IMR-90 (cell line): ENCODE results near the gene DNAJC11. TPM values are rescaled to one million over a fixed set of nuclear protein-coding genes. Genes with fewer than 3 reads are reported as not detected.

ENCODE experiments used
- ATAC-seq: fragments of 200-7000 bp; cut with Tn5 transposase; 2 replicates; pipeline ENCODE4 v1.9.1; 2020; ENCODE audit warnings: low read depth, mild to moderate bottlenecking, moderate library complexity
- BruUV-seq: library from RNA; stranded (reverse); fragments of 400-500 nt; replicated peaks from 2 replicates; lab custom pipeline; 2021; lab: Mats Ljungman, UMichigan
- CTCF ChIA-PET: fragments of 300-600 bp; formaldehyde crosslinking; extraction: SDS; loops from one replicate; lab custom pipeline; 2021; ENCODE audit warnings: antibody characterized with exemption; lab: Yijun Ruan, JAX
- POLR2A ChIA-PET: fragments of 300-600 bp; sonication (Branson Sonifier 250); formaldehyde crosslinking; loops from one replicate; lab custom pipeline; 2022; ENCODE audit warnings: antibody characterized with exemption; ENCODE audit not compliant: unreplicated experiment; lab: Charles Lee
- DNase-seq: peaks from one replicate; pipeline ENCODE4 v3.0.0; 2013
- H2AFZ ChIP-seq: replicated peaks from 2 replicates; pipeline ENCODE3; 2013; ENCODE audit warnings: low read length, mild to moderate bottlenecking; ENCODE audit not compliant: poor library complexity
- H2AK5ac ChIP-seq: 2 replicates; pipeline ENCODE4 v1.6.1; 2013; ENCODE audit warnings: low read depth, low read length, inconsistent platforms
- H2AK9ac ChIP-seq: replicated peaks from 2 replicates; pipeline ENCODE3; 2013; ENCODE audit warnings: mild to moderate bottlenecking, low read depth, low read length, moderate library complexity; ENCODE audit not compliant: poor library complexity
- H2BK120ac ChIP-seq: 2 replicates; pipeline ENCODE4 v1.6.1; 2013; ENCODE audit warnings: low read depth, low read length, inconsistent platforms
- H2BK15ac ChIP-seq: 3 replicates; pipeline ENCODE4 v1.6.1; 2013; ENCODE audit warnings: low read depth, low read length, inconsistent platforms
- H2BK20ac ChIP-seq: 2 replicates; pipeline ENCODE4 v1.6.1; 2013; ENCODE audit warnings: low read depth, mild to moderate bottlenecking, inconsistent platforms, low read length, moderate library complexity
- H2BK5ac ChIP-seq: 2 replicates; pipeline ENCODE4 v1.6.1; 2013; ENCODE audit warnings: mild to moderate bottlenecking, low read depth, low read length, inconsistent platforms; ENCODE audit not compliant: poor library complexity, severe bottlenecking
- H3K14ac ChIP-seq: replicated peaks from 2 replicates; pipeline ENCODE4 v1.6.1; 2013; ENCODE audit warnings: low read depth, low read length, inconsistent platforms
- H3K18ac ChIP-seq: 2 replicates; pipeline ENCODE4 v1.6.1; 2013; ENCODE audit warnings: low read depth, low read length, control low read depth
- H3K23ac ChIP-seq: 2 replicates; pipeline ENCODE4 v1.6.1; 2013; ENCODE audit warnings: low read depth, low read length, inconsistent platforms
- H3K27ac ChIP-seq: 2 replicates; pipeline ENCODE4 v1.5.1; 2013; ENCODE audit warnings: mild to moderate bottlenecking, control low read depth, low read length; ENCODE audit not compliant: insufficient read depth
- H3K27me3 ChIP-seq: 2 replicates; pipeline ENCODE4 v1.6.1; 2013; ENCODE audit warnings: low read length; ENCODE audit not compliant: control insufficient read depth, insufficient read depth
- H3K36me3 ChIP-seq: 2 replicates; pipeline ENCODE4 v1.6.1; 2013; ENCODE audit warnings: low read length, mixed read lengths; ENCODE audit not compliant: control insufficient read depth, insufficient read depth
- H3K4ac ChIP-seq: 2 replicates; pipeline ENCODE4 v1.6.1; 2013; ENCODE audit warnings: low read depth, low read length, inconsistent platforms
- H3K4me1 ChIP-seq: 2 replicates; pipeline ENCODE4 v1.6.1; 2013; ENCODE audit warnings: low read length, mixed read lengths; ENCODE audit not compliant: control insufficient read depth, insufficient read depth
- H3K4me2 ChIP-seq: 2 replicates; pipeline ENCODE4 v1.6.1; 2013; ENCODE audit warnings: low read depth, mild to moderate bottlenecking, control low read depth, low read length, moderate library complexity
- H3K4me3 ChIP-seq: 2 replicates; pipeline ENCODE4 v1.5.1; 2013; ENCODE audit warnings: low read depth, mild to moderate bottlenecking, control low read depth, low read length, moderate library complexity; ENCODE audit not compliant: insufficient read depth
- H3K56ac ChIP-seq: 2 replicates; pipeline ENCODE4 v1.6.1; 2013; ENCODE audit warnings: low read length, inconsistent platforms; ENCODE audit not compliant: insufficient read depth; ENCODE audit errors: extremely low read depth
- H3K79me1 ChIP-seq, 2 experiments: 2 replicates each; pipeline ENCODE4 v1.6.1; 2013; ENCODE audit warnings: low read length in 2 of 2, inconsistent platforms in 1 of 2, low read depth in 1 of 2
- H3K9ac ChIP-seq: 2 replicates; pipeline ENCODE4 v1.6.1; 2013; ENCODE audit warnings: low read depth, low read length, control low read depth
- H3K9me1 ChIP-seq: 2 replicates; pipeline ENCODE4 v1.6.1; 2013; ENCODE audit warnings: low read length, inconsistent platforms; ENCODE audit not compliant: insufficient read depth
- H3K9me3 ChIP-seq: 2 replicates; pipeline ENCODE4 v1.6.1; 2013; ENCODE audit warnings: low read length; ENCODE audit not compliant: control insufficient read depth, insufficient read depth
- H4K20me1 ChIP-seq: 2 replicates; pipeline ENCODE4 v1.6.1; 2013; ENCODE audit warnings: low read length, inconsistent platforms; ENCODE audit not compliant: insufficient read depth
- H4K5ac ChIP-seq: 2 replicates; pipeline ENCODE4 v1.6.1; 2013; ENCODE audit warnings: mild to moderate bottlenecking, low read depth, low read length, control low read depth
- H4K8ac ChIP-seq, 2 experiments: 2 replicates each; pipeline ENCODE4 v1.6.1; 2013; ENCODE audit warnings: low read depth in 2 of 2, low read length in 2 of 2, control low read depth in 1 of 2, inconsistent platforms in 1 of 2
- H4K91ac ChIP-seq: 2 replicates; pipeline ENCODE4 v1.6.1; 2013; ENCODE audit warnings: low read depth, low read length, inconsistent platforms; ENCODE audit not compliant: insufficient read depth
- NFE2L2 ChIP-seq: fragments of 150-350 bp; IDR thresholded peaks from 2 replicates; pipeline ENCODE4 v1.6.1; 2016; ENCODE audit warnings: low read depth, mild to moderate bottlenecking, low read length
- USF2 ChIP-seq: fragments of 150-350 bp; IDR thresholded peaks from 2 replicates; pipeline ENCODE4 v1.6.1; 2017; ENCODE audit warnings: mild to moderate bottlenecking, antibody characterized with exemption, low read length, low read depth
- WGBS, 2 experiments: methylation state at CpG; one replicate each; pipeline versions ENCODE4 v1.1.5 to v1.1.7; 2013; ENCODE audit warnings: missing lambda C conversion rate in 2 of 2; ENCODE audit not compliant: insufficient read length in 1 of 2; ENCODE audit errors: extremely low coverage in 2 of 2; 5-methylcytosine and 5-hydroxymethylcytosine counted together
- dilution Hi-C: fragments of 300-500 bp; cut with HindIII; formaldehyde crosslinking; loops from one replicate; pipeline ENCODE4 v1.14.3; 2018; ENCODE audit warnings: low sequenced_read_pairs; ENCODE audit not compliant: unreplicated experiment
- in situ Hi-C: fragments of 300-500 bp; cut with MboI; formaldehyde crosslinking; loops from 3 replicates; pipeline ENCODE4 v1.14.3; 2019; ENCODE audit warnings: low sequenced_read_pairs, inconsistent platforms, mixed read lengths
- intact Hi-C: fragments of 100-400 bp; cut with micrococcal nuclease; formaldehyde crosslinking; loops from 2 replicates; pipeline ENCODE4 v1.10.0; 2022
- polyA plus RNA-seq, 3 experiments: library from polyadenylated mRNA; depleted of rRNA; stranded (reverse); fragments of >200 nt; gene quantifications; 2 replicates each; pipeline ENCODE4 v1.2.3, GENCODE V29; 2012; ENCODE audit warnings: low replicate concordance in 1 of 3
- total RNA-seq: library from RNA; depleted of rRNA; stranded (reverse); fragments of >200 nt; gene quantifications from 2 replicates; pipeline ENCODE4 v1.2.3, GENCODE V29; 2012

Gene DNAJC11
- total and polyA plus RNA-seq, 2 of the 4 experiments (the other 2 are of a cell fraction): 38.7 to 48.5 TPM

- no peak overlapping the region for H4K5ac ChIP-seq
- H2AFZ ChIP-seq: no peak overlapping the region
- peaks cover 13 to 20% of the 10 kb centered on the region in 2 experiments for H3K79me1 ChIP-seq
- no peak overlapping the region for H3K14ac ChIP-seq
- H3K27ac ChIP-seq: no peak overlapping the region
- H2BK120ac ChIP-seq: no peak overlapping the region
- H2BK15ac ChIP-seq: no peak overlapping the region
- intact Hi-C loops: no loop called here
- H3K4ac ChIP-seq: no peak overlapping the region
- WGBS, 2 experiments: 88% methylated on average over 4 of the region's 6 CpGs; no CpG with 5 or more reads in 1 of the 2 experiments
- H4K91ac ChIP-seq: no peak overlapping the region
- TF ChIP-seq USF2 (no peak), NFE2L2 (no peak)
- no peak overlapping the region for H2BK20ac ChIP-seq
- peaks cover 23% of the 10 kb centered on the region for H3K36me3 ChIP-seq
- no peak overlapping the region for H3K4me2 ChIP-seq
- POLR2A ChIA-PET: no interaction called here
- ATAC-seq (peak; percentile 65), DNase-seq (peak; percentile 35)
- in situ Hi-C loops: no loop called here
- no peak overlapping the region for H3K9ac ChIP-seq
- peaks cover 5% of the 10 kb centered on the region for H3K9me1 ChIP-seq
- CTCF ChIA-PET: no interaction called here
- no peaks in the 10 kb centered on the region for H4K20me1 ChIP-seq
- no peak overlapping the region for H2BK5ac ChIP-seq
- BruUV-seq: no TSS peak
- H3K9me3 ChIP-seq: no peaks in the 10 kb centered on the region
- H3K56ac ChIP-seq: no peak overlapping the region
- peak overlapping the region; percentile 78 for H2AK9ac ChIP-seq
- H3K27me3 ChIP-seq: no peaks in the 10 kb centered on the region
- no peak overlapping the region for H3K4me3 ChIP-seq
- H3K18ac ChIP-seq: no peak overlapping the region
- no peak overlapping the region for H4K8ac ChIP-seq
- dilution Hi-C loops: no loop called here
- H3K23ac ChIP-seq: no peak overlapping the region
- no peak overlapping the region for H2AK5ac ChIP-seq
- H3K4me1 ChIP-seq: no peaks in the 10 kb centered on the region
These were observed 34.5 kb downstream of the DNAJC11 start for GRCh38 chr1:6667139-6667538.
